H9 (cell line): Measurements from ENCODE around the gene HSD11B1L. TPM values are rescaled to one million over a fixed set of nuclear protein-coding genes. Genes with fewer than 3 reads are reported as not detected.
"Not testable (repeated sequence)": the region's sequence is repeated elsewhere in the genome, so short reads cannot be mapped to it uniquely, and the experiment has no call there.

Experiments
- DNase-seq: peaks from one replicate; pipeline ENCODE4 v3.0.0-alpha.2; 2017
- H2AFZ ChIP-seq: one replicate; pipeline ENCODE4 v1.6.1; 2013; ENCODE audit warnings: mild to moderate bottlenecking, low read length, control low read depth, moderate library complexity
- H2AK5ac ChIP-seq: 2 replicates; pipeline ENCODE4 v1.6.1; 2013; ENCODE audit warnings: low read length, control low read depth, mixed read lengths; ENCODE audit not compliant: insufficient read length
- H2BK120ac ChIP-seq: one replicate; pipeline ENCODE4 v1.6.1; 2013; ENCODE audit warnings: low read depth, mild to moderate bottlenecking, low read length, control low read depth, inconsistent platforms; ENCODE audit not compliant: poor library complexity, severe bottlenecking
- H2BK12ac ChIP-seq: 2 replicates; pipeline ENCODE4 v1.6.1; 2013; ENCODE audit warnings: low read length, control low read depth, mixed read lengths, low read depth; ENCODE audit not compliant: insufficient read length
- H2BK15ac ChIP-seq: 2 replicates; pipeline ENCODE4 v1.6.1; 2013; ENCODE audit warnings: low read depth, low read length, control low read depth
- H2BK20ac ChIP-seq: one replicate; pipeline ENCODE4 v1.6.1; 2013; ENCODE audit warnings: low read depth, mild to moderate bottlenecking, low read length, control low read depth, inconsistent platforms; ENCODE audit not compliant: poor library complexity, severe bottlenecking
- H2BK5ac ChIP-seq: 2 replicates; pipeline ENCODE4 v1.6.1; 2013; ENCODE audit warnings: low read length, control low read depth, mixed read lengths; ENCODE audit not compliant: insufficient read length
- H3K14ac ChIP-seq: 2 replicates; pipeline ENCODE4 v1.6.1; 2013; ENCODE audit warnings: low read length, control low read depth; ENCODE audit not compliant: insufficient read depth
- H3K18ac ChIP-seq: 2 replicates; pipeline ENCODE4 v1.6.1; 2013; ENCODE audit warnings: low read depth, mild to moderate bottlenecking, mixed read lengths, low read length, control low read depth; ENCODE audit not compliant: insufficient read length
- H3K23ac ChIP-seq: 2 replicates; pipeline ENCODE4 v1.6.1; 2013; ENCODE audit warnings: low read length, control low read depth, mixed read lengths, low read depth; ENCODE audit not compliant: insufficient read length
- H3K23me2 ChIP-seq: 2 replicates; pipeline ENCODE4 v1.6.1; 2013; ENCODE audit warnings: low read depth, mild to moderate bottlenecking, mixed read lengths, low read length, control low read depth; ENCODE audit not compliant: insufficient read length, poor library complexity, severe bottlenecking
- H3K27ac ChIP-seq: 2 replicates; pipeline ENCODE4 v1.5.1; 2013; ENCODE audit warnings: low read length, control low read depth, mixed read lengths, low read depth; ENCODE audit not compliant: insufficient read length
- H3K27me3 ChIP-seq: 2 replicates; pipeline ENCODE4 v1.6.1; 2013; ENCODE audit warnings: low read length, control low read depth, inconsistent platforms; ENCODE audit not compliant: insufficient read depth
- H3K4ac ChIP-seq: 2 replicates; pipeline ENCODE4 v1.6.1; 2013; ENCODE audit warnings: low read depth, mild to moderate bottlenecking, control low read depth, inconsistent platforms, low read length, moderate library complexity
- H3K4me1 ChIP-seq: 2 replicates; pipeline ENCODE4 v1.6.1; 2013; ENCODE audit warnings: low read length, control low read depth, inconsistent platforms; ENCODE audit not compliant: insufficient read depth
- H3K4me2 ChIP-seq: 2 replicates; pipeline ENCODE4 v1.6.1; 2013; ENCODE audit warnings: low read length, control low read depth, mixed read lengths; ENCODE audit not compliant: insufficient read length, insufficient read depth
- H3K56ac ChIP-seq: 2 replicates; pipeline ENCODE4 v1.6.1; 2013; ENCODE audit warnings: low read depth, mild to moderate bottlenecking, mixed read lengths, low read length, control low read depth; ENCODE audit not compliant: insufficient read length
- H3K79me1 ChIP-seq: 2 replicates; pipeline ENCODE4 v1.6.1; 2013; ENCODE audit warnings: low read depth, mild to moderate bottlenecking, moderate library complexity, low read length, control low read depth, inconsistent platforms; ENCODE audit not compliant: insufficient read depth, poor library complexity, severe bottlenecking
- H3K79me2 ChIP-seq: 2 replicates; pipeline ENCODE4 v1.6.1; 2013; ENCODE audit warnings: low read length, control low read depth, inconsistent platforms; ENCODE audit not compliant: insufficient read depth
- H3K9ac ChIP-seq: 2 replicates; pipeline ENCODE4 v1.6.1; 2013; ENCODE audit warnings: low read length, control low read depth, mixed read lengths; ENCODE audit not compliant: insufficient read length; ENCODE audit errors: extremely low read depth
- H3K9me3 ChIP-seq: one replicate; pipeline ENCODE4 v1.6.1; 2013; ENCODE audit warnings: low read depth, low read length, inconsistent platforms; ENCODE audit not compliant: control insufficient read depth
- H3T11ph ChIP-seq: one replicate; pipeline ENCODE4 v1.6.1; 2013; ENCODE audit warnings: mild to moderate bottlenecking, low read length, control low read depth, inconsistent platforms
- H4K20me1 ChIP-seq: one replicate; pipeline ENCODE4 v1.6.1; 2013; ENCODE audit not compliant: control insufficient read depth, insufficient read length, insufficient read depth
- H4K5ac ChIP-seq: 2 replicates; pipeline ENCODE4 v1.6.1; 2013; ENCODE audit warnings: low read depth, mild to moderate bottlenecking, mixed read lengths, low read length, control low read depth; ENCODE audit not compliant: insufficient read length
- H4K8ac ChIP-seq: replicated peaks from 2 replicates; pipeline ENCODE4 v1.6.1; 2013; ENCODE audit warnings: low read length, control low read depth, mixed read lengths, low read depth; ENCODE audit not compliant: insufficient read length
- H4K91ac ChIP-seq: 2 replicates; pipeline ENCODE4 v1.6.1; 2013; ENCODE audit warnings: low read depth, mild to moderate bottlenecking, moderate library complexity, mixed read lengths, low read length, control low read depth; ENCODE audit not compliant: insufficient read length
- H3K27ac Mint-ChIP-seq, 3 experiments: 2 replicates in 2 of 3; 3 replicates in 1 of 3; pipeline ENCODE4 v1.8.0; 2020 to 2021; ENCODE audit warnings: mixed read lengths in 3 of 3, mild to moderate bottlenecking in 1 of 3, moderate library complexity in 1 of 3
- H3K27me3 Mint-ChIP-seq: 2 replicates; pipeline ENCODE4 v1.8.0; 2021; ENCODE audit warnings: low read depth, mild to moderate bottlenecking, moderate library complexity, mixed read lengths
- H3K36me3 Mint-ChIP-seq, 3 experiments: 2 replicates in 2 of 3; 3 replicates in 1 of 3; pipeline ENCODE4 v1.8.0; 2020 to 2021; ENCODE audit warnings: low read depth in 3 of 3, mixed read lengths in 3 of 3; ENCODE audit not compliant: insufficient read depth in 1 of 3
- H3K4me1 Mint-ChIP-seq, 2 experiments: 2 replicates each; pipeline ENCODE4 v1.8.0; 2020; ENCODE audit warnings: mixed read lengths in 2 of 2
- H3K4me3 Mint-ChIP-seq, 2 experiments: 2 replicates in 1 of 2; 3 replicates in 1 of 2; pipeline ENCODE4 v1.8.0; 2020 to 2021; ENCODE audit warnings: mild to moderate bottlenecking in 2 of 2, mixed read lengths in 2 of 2, moderate library complexity in 1 of 2
- H3K9me3 Mint-ChIP-seq, 2 experiments: 2 replicates in 1 of 2; 3 replicates in 1 of 2; pipeline ENCODE4 v1.8.0; 2020; ENCODE audit warnings: mild to moderate bottlenecking in 2 of 2, mixed read lengths in 2 of 2, moderate library complexity in 1 of 2
- WGBS: extraction: QIAGEN DNeasy Blood & Tissue Kit; methylation state at CpG from one replicate; pipeline ENCODE4 v1.1.7; 2013; ENCODE audit warnings: missing lambda C conversion rate, low lambda C conversion rate, mixed read lengths; ENCODE audit not compliant: insufficient read length; ENCODE audit errors: extremely low coverage; 5-methylcytosine and 5-hydroxymethylcytosine counted together
- total RNA-seq: library from RNA; stranded (reverse); gene quantifications from 2 replicates; pipeline ENCODE4 v1.2.1, GENCODE V29; 2021
- TF ChIP-seq, protein P1 (sequence below): fragments of 200-600 bp; sonication (generic); conservative IDR thresholded peaks from 3 replicates; pipeline ENCODE4 v1.8.0; 2021; ENCODE audit warnings: antibody characterized with exemption, mild to moderate bottlenecking

HSD11B1L gene
- total RNA-seq, 1 experiment from 2014 or later: 9.3 TPM

GRCh38 chr19:5700455-5701092 is 19.7 kb downstream of the HSD11B1L start:
- Histone ChIP-seq H2BK12ac (no peak overlapping the region), H3K4me1 (no peaks in the 10 kb centered on the region), H3T11ph (no peak overlapping the region), H4K5ac (no peak overlapping the region), H2BK15ac (no peak overlapping the region), H3K18ac (no peak overlapping the region), H2BK20ac (no peak overlapping the region), H4K20me1 (no peaks in the 10 kb centered on the region), H2BK120ac (no peak overlapping the region), H3K9ac (no peak overlapping the region), H4K8ac (no peak overlapping the region), H3K4me2 (no peak overlapping the region), H3K27ac (no peak overlapping the region), H3K4ac (no peak overlapping the region), H3K23me2 (no peaks in the 10 kb centered on the region), H3K79me2 (no peaks in the 10 kb centered on the region), H3K14ac (no peak overlapping the region), H3K27me3 (no peaks in the 10 kb centered on the region), H3K9me3 (no peaks in the 10 kb centered on the region), H4K91ac (no peak overlapping the region), H3K79me1 (no peaks in the 10 kb centered on the region), H3K23ac (no peak overlapping the region), H2AK5ac (no peak overlapping the region), H3K56ac (no peak overlapping the region), H2BK5ac (no peak overlapping the region), H2AFZ (no peak overlapping the region)
- WGBS: no CpG with 5 or more reads among the region's 22 CpGs
- Mint-ChIP-seq H3K36me3 (peaks cover 46 to 73% (median 62%) of the 10 kb centered on the region in 3 experiments), H3K27ac (no peak overlapping the region; a peak in 1 of 7 replicates), H3K9me3 (peaks cover 3 to 12% of the 10 kb centered on the region in 2 experiments; a peak in 3 of 5 replicates), H3K27me3 (peaks cover 3% of the 10 kb centered on the region; the same call in 1 of the 2 replicates), H3K4me1 (peaks cover 0 to 3% of the 10 kb centered on the region in 2 experiments; a peak in 1 of 4 replicates), H3K4me3 (no peak overlapping the region)
- TF ChIP-seq, protein P1, sequence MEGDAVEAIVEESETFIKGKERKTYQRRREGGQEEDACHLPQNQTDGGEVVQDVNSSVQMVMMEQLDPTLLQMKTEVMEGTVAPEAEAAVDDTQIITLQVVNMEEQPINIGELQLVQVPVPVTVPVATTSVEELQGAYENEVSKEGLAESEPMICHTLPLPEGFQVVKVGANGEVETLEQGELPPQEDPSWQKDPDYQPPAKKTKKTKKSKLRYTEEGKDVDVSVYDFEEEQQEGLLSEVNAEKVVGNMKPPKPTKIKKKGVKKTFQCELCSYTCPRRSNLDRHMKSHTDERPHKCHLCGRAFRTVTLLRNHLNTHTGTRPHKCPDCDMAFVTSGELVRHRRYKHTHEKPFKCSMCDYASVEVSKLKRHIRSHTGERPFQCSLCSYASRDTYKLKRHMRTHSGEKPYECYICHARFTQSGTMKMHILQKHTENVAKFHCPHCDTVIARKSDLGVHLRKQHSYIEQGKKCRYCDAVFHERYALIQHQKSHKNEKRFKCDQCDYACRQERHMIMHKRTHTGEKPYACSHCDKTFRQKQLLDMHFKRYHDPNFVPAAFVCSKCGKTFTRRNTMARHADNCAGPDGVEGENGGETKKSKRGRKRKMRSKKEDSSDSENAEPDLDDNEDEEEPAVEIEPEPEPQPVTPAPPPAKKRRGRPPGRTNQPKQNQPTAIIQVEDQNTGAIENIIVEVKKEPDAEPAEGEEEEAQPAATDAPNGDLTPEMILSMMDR: no peak
- DNase-seq: no peak

- not testable (repeated sequence) for H3K4me3 Mint-ChIP-seq, H3K4me1 Mint-ChIP-seq, H3K4ac ChIP-seq, H3K4me1 ChIP-seq, H4K91ac ChIP-seq, H2BK20ac ChIP-seq, H3K27me3 ChIP-seq, H3K23me2 ChIP-seq, H2AFZ ChIP-seq, H3K27ac Mint-ChIP-seq, H3K27me3 Mint-ChIP-seq, H2BK12ac ChIP-seq, H3K79me2 ChIP-seq, H3K79me1 ChIP-seq, H4K5ac ChIP-seq, H2BK15ac ChIP-seq, H2BK5ac ChIP-seq, H2BK120ac ChIP-seq, H2AK5ac ChIP-seq, DNase-seq, H3K56ac ChIP-seq, H3K4me2 ChIP-seq, H4K8ac ChIP-seq, H4K20me1 ChIP-seq, H3K27ac ChIP-seq, H3K14ac ChIP-seq, H3K9me3 ChIP-seq, H3K23ac ChIP-seq, H3K18ac ChIP-seq, H3T11ph ChIP-seq, H3K9ac ChIP-seq
- Mint-ChIP-seq H3K9me3 (peaks cover 3 to 12% of the 10 kb centered on the region in 2 experiments; a peak in 3 of 5 replicates), H3K36me3 (peaks cover 54 to 80% (median 69%) of the 10 kb centered on the region in 3 experiments)
- WGBS: no CpG with 5 or more reads among the region's 28 CpGs
Observed at GRCh38 chr19:5702053-5702410, 21.2 kb downstream of the HSD11B1L start.
